SJCRH30 (cell line): Measurements from ENCODE around the gene GPBP1L1. TPM values are rescaled to one million over a fixed set of nuclear protein-coding genes. Genes with fewer than 3 reads are reported as not detected.
"Not testable (repeated sequence)": the region's sequence is repeated elsewhere in the genome, so short reads cannot be mapped to it uniquely, and the experiment has no call there.

Experiments used
- DNase-seq, 2 experiments: peaks; one replicate each; pipeline ENCODE4 v3.0.0-alpha.2; 2015 to 2020
- H3K27ac ChIP-seq: fragments of 250-450 bp; sonication (Bioruptor Pico); 2 replicates; pipeline ENCODE4 v1.5.1; 2020; ENCODE audit warnings: mild to moderate bottlenecking, moderate library complexity
- H3K27me3 ChIP-seq: fragments of 250-450 bp; sonication (Bioruptor Pico); 2 replicates; pipeline ENCODE4 v1.5.1; 2020; ENCODE audit warnings: mild to moderate bottlenecking, moderate library complexity
- H3K36me3 ChIP-seq: fragments of 250-450 bp; sonication (Bioruptor Pico); 2 replicates; pipeline ENCODE4 v1.5.1; 2020; ENCODE audit warnings: mild to moderate bottlenecking, moderate library complexity
- H3K4me1 ChIP-seq: fragments of 250-450 bp; sonication (Bioruptor Pico); 2 replicates; pipeline ENCODE4 v1.5.1; 2020; ENCODE audit warnings: mild to moderate bottlenecking, moderate library complexity
- H3K4me3 ChIP-seq: fragments of 250-450 bp; sonication (Bioruptor Pico); 2 replicates; pipeline ENCODE4 v1.5.1; 2020; ENCODE audit warnings: mild to moderate bottlenecking, moderate library complexity
- H3K9me3 ChIP-seq: fragments of 250-450 bp; sonication (Bioruptor Pico); replicated peaks from 2 replicates; pipeline ENCODE4 v1.5.1; 2020; ENCODE audit warnings: mild to moderate bottlenecking, moderate library complexity
- total RNA-seq: library from RNA; depleted of rRNA; stranded (reverse); fragments of >200 nt; shearing (Covaris generic); gene quantifications from 2 replicates; pipeline ENCODE4 v1.2.3, GENCODE V29; 2014; rRNA removed

GPBP1L1 gene, protein sequence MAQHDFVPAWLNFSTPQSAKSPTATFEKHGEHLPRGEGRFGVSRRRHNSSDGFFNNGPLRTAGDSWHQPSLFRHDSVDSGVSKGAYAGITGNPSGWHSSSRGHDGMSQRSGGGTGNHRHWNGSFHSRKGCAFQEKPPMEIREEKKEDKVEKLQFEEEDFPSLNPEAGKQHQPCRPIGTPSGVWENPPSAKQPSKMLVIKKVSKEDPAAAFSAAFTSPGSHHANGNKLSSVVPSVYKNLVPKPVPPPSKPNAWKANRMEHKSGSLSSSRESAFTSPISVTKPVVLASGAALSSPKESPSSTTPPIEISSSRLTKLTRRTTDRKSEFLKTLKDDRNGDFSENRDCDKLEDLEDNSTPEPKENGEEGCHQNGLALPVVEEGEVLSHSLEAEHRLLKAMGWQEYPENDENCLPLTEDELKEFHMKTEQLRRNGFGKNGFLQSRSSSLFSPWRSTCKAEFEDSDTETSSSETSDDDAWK
- 106 and 119 TPM in 2 replicates for total RNA-seq

DNA sequence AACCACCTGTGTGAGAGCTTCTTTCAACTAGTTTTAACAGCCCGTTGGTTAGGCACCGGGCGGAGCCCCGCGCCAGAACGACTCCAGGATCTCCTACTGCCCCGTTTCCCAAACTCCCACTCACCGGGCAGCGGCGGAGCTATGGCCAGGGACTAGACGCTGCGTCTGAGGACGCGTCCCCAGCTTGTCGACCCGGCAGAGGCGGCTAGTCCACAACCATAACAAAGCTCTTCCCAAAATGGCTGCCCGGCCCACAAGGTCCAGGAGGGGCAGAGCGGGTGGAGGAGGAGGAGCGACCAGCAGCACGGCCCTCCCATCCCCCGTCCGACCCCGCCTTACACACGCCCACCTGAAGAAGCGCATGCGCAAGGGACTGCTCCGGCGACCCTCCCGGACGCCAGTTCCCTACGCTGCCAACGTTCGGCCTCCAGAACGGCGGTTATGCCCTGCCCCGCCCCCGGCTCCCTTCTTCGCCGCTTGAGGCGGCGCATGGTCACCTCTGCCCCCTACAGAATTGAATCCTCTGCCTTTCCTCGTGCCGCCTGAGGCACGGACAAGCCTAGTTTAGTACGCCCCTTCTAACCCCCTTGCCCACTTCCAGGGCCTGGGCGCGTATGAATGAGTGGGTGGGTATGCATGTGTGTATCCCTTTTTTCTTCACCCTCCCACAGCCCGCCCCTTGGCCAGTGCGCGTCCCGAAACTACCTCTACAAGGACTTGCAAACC, at the start of gene GPBP1L1:
GPBP1L1 (minus strand) TSS at position 246 of the 726 bp plus-strand sequence. CDS start 27,446 bp downstream, outside the sequence.
- DNase-seq, result peak; percentile 99
- Histone ChIP-seq H3K9me3 (no peaks in the 10 kb centered on the region), H3K27me3 (no peaks in the 10 kb centered on the region), H3K36me3 (no peaks in the 10 kb centered on the region; the same call in 1 of the 2 replicates), H3K27ac (peak within 1 kb of the TSS; percentile 92), H3K4me1 (peaks cover 3% of the 10 kb centered on the region; the same call in 1 of the 2 replicates), H3K4me3 (peak within 1 kb of the TSS; percentile 88)

DNA sequence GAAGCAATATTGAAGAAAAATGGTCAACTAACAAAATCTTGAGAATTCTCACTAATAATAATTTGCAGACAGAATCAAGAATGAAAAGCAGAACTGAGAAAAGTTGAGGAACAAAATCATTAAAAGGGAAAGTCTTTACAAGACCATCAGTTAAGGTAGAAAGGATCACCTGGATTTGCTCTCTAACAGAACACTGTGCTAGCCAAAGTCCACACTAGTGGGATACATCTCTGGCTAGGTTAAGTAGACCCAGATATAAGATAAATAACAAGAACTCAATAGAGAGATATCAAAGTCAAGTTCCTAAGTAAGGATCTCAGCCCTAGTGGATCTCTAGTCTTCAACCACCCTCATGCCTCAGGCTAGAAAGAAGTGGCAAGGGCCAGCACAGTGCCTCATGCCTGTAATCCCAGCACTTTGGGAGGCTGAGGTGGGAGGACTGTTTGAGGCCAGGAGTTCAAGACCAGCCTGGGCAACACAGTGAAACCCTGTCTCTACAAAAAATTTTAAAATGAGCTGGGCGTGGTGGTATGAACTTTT, 44.5 kb upstream of the GPBP1L1 start:
- H3K9me3 ChIP-seq, result no peaks in the 10 kb centered on the region
- no peaks in the 10 kb centered on the region for H3K4me1 ChIP-seq
- no peak for DNase-seq
- H3K27me3 ChIP-seq, result no peaks in the 10 kb centered on the region
- no peak overlapping the region for H3K4me3 ChIP-seq
- H3K36me3 ChIP-seq, result peaks cover 14% of the 10 kb centered on the region
- H3K27ac ChIP-seq, result no peak overlapping the region

- no peaks in the 10 kb centered on the region for H3K27me3 ChIP-seq
- no peaks in the 10 kb centered on the region for H3K4me1 ChIP-seq
- H3K4me3 ChIP-seq, result no peak overlapping the region
- peaks cover 14% of the 10 kb centered on the region for H3K36me3 ChIP-seq
- H3K9me3 ChIP-seq, result no peaks in the 10 kb centered on the region
- no peak for DNase-seq
- H3K27ac ChIP-seq, result no peak overlapping the region
Measured at GRCh38 chr1:45730075-45730779, 43.9 kb upstream of the GPBP1L1 start.

DNA sequence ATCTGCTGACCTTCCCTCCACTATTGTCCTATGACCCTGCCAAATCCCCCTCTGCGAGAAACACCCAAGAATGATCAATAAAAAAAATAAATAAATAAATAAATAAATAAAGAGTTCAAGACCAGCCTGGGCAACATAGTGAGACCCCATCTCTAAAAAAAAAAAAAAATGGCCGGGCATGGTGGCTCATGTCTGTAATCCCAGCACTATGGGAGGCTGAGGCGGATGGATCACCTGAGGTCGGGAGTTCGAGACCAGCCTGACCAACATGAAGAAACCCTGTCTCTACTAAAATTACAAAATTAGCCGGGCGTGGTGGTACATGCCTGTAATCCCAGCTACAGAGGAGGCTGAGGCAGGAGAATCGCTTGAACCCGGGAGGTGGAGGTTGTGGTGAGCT, 39.7 kb upstream of the GPBP1L1 start:
- not testable (repeated sequence) for H3K4me1 ChIP-seq, H3K9me3 ChIP-seq, DNase-seq, H3K27me3 ChIP-seq, H3K27ac ChIP-seq, H3K4me3 ChIP-seq
- H3K36me3 ChIP-seq, result peaks cover 14% of the 10 kb centered on the region

DNA sequence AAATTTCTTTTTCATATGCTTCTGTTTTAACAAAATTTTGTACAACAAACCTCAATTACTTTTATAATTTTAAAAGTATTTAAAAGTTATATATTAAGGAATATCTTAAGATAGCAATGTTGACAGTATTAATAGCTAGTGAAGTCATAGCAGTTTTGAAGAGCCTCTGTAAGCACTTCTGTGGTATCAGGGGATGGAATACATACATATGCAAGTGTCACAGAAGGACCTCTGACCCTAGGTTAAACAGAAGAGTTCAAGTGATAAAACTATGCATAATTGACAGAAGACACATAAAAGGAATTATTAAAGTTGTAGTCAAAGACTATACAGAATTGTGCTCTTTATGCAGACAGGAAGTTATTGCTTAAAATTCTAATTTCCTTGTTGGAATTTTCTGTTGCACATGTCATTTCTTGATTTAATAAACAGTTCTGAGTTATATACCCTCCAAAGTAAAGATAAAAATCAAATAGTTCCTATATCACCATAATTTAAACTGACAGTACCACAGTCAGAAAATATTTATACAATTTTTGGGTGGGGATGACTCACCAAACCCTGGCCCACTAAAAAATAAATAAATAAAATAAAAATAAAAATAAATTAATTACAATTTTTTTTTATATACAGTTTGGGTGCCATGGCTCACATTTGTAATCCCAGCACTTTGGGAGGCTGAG, 37.1 kb upstream of the GPBP1L1 start:
- H3K4me1 ChIP-seq, result peaks cover 2% of the 10 kb centered on the region; the same call in 1 of the 2 replicates
- H3K27me3 ChIP-seq, result no peaks in the 10 kb centered on the region
- no peak for DNase-seq
- no peak overlapping the region for H3K27ac ChIP-seq
- no peaks in the 10 kb centered on the region for H3K9me3 ChIP-seq
- H3K36me3 ChIP-seq, result peaks cover 5% of the 10 kb centered on the region
- no peak overlapping the region for H3K4me3 ChIP-seq

DNA sequence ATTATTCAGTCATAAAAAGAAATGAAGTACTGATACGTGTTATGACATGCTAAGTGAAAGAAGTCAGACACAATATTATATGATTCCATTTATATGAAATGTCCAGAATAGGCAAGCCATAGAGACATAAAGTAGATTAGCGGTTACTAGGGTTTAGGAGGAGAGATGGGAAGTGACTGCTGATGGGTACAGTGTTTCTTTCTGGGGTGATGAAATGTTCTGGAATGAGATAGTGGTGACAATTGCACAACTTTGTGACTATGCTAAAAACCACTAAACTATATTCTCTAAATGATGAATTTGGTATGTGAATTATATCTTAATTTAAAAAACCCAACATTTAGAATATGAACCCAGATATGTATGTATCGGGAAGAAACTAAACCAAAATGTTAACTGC, 36.5 kb upstream of the GPBP1L1 start:
- DNase-seq, result no peak
- Histone ChIP-seq H3K4me3 (no peak overlapping the region), H3K27ac (no peak overlapping the region), H3K9me3 (no peaks in the 10 kb centered on the region), H3K27me3 (no peaks in the 10 kb centered on the region), H3K4me1 (peaks cover 2% of the 10 kb centered on the region; the same call in 1 of the 2 replicates), H3K36me3 (peaks cover 5% of the 10 kb centered on the region)

GRCh38 chr1:45721207-45721606, 34.9 kb upstream of the GPBP1L1 start:
- H3K4me3 ChIP-seq, result no peak overlapping the region
- no peak overlapping the region for H3K27ac ChIP-seq
- no peaks in the 10 kb centered on the region for H3K9me3 ChIP-seq
- peaks cover 3% of the 10 kb centered on the region for H3K36me3 ChIP-seq
- no peaks in the 10 kb centered on the region for H3K27me3 ChIP-seq
- peak; percentile 15 to 21 for DNase-seq
- peaks cover 2% of the 10 kb centered on the region; the same call in 1 of the 2 replicates for H3K4me1 ChIP-seq

GRCh38 chr1:45718289-45718688, 32.0 kb upstream of the GPBP1L1 start:
- H3K27me3 ChIP-seq, result no peaks in the 10 kb centered on the region
- H3K4me1 ChIP-seq, result peaks cover 2% of the 10 kb centered on the region; the same call in 1 of the 2 replicates
- no peak for DNase-seq
- H3K36me3 ChIP-seq, result peaks cover 5% of the 10 kb centered on the region; the same call in 1 of the 2 replicates
- H3K4me3 ChIP-seq, result no peak overlapping the region
- H3K9me3 ChIP-seq, result no peaks in the 10 kb centered on the region
- H3K27ac ChIP-seq, result no peak overlapping the region

- H3K27ac ChIP-seq, H3K27me3 ChIP-seq, H3K4me1 ChIP-seq, H3K36me3 ChIP-seq, H3K4me3 ChIP-seq, DNase-seq, H3K9me3 ChIP-seq: not testable (repeated sequence)
Measured at GRCh38 chr1:45717386-45717785, 31.1 kb upstream of the GPBP1L1 start.

- Histone ChIP-seq H3K36me3 (peaks cover 7% of the 10 kb centered on the region; the same call in 1 of the 2 replicates), H3K9me3 (no peaks in the 10 kb centered on the region), H3K4me3 (no peak overlapping the region), H3K27me3 (no peaks in the 10 kb centered on the region), H3K4me1 (peaks cover 2% of the 10 kb centered on the region; the same call in 1 of the 2 replicates), H3K27ac (no peak overlapping the region)
- DNase-seq, result no peak
Measured at GRCh38 chr1:45716700-45717099, 30.4 kb upstream of the GPBP1L1 start.

- Histone ChIP-seq H3K4me3 (no peak overlapping the region), H3K9me3 (no peaks in the 10 kb centered on the region), H3K27ac (no peak overlapping the region), H3K27me3 (no peaks in the 10 kb centered on the region), H3K4me1 (no peaks in the 10 kb centered on the region), H3K36me3 (peaks cover 8% of the 10 kb centered on the region; the same call in 1 of the 2 replicates)
- no peak for DNase-seq
Measured at GRCh38 chr1:45713711-45714110, 27.4 kb upstream of the GPBP1L1 start.

DNA sequence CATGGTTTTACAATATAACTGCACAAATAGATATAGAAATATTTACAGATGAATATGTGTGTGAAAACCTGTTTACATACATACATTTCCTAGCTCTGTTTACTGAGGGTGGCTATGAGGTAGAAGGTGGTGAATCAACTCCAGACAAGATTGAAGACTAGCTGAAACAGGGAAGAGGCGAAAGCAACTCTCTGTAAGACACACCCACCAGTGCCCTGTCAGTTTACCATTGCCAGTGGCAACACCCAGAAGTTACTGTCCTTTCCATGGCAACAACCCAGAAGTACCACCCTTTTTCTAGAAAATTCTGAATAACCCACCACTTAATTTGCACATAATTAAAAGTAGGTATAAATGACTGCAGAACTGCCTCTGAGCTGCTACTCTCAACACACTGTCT, 18.3 kb upstream of the GPBP1L1 start:
- Histone ChIP-seq H3K27ac (no peak overlapping the region), H3K9me3 (no peaks in the 10 kb centered on the region; the same call in none of the 2 replicates), H3K36me3 (peaks cover 7% of the 10 kb centered on the region), H3K27me3 (no peaks in the 10 kb centered on the region), H3K4me3 (no peak overlapping the region), H3K4me1 (no peaks in the 10 kb centered on the region)
- DNase-seq, result no peak

DNA sequence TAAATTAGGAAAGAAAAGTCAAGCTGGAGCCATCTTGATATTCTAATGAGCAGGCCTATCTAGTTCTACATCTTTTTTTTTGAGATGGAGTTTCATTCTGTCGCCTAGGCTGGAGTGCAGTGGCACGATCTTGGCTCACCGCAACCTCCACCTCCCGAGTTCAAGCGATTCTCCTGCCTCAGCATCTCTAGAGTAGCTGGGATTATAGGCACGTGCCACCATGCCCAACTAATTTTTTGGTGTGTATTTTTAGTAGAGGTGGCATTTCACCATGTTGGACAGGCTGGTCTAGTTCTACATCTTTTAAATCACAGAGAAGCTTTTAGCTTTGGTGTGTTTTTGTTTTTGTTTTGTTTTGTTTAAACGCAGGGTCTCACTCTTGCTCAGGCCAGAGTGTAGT, 8.5 kb upstream of the GPBP1L1 start:
- H3K36me3 ChIP-seq, result peaks cover 26% of the 10 kb centered on the region
- no peak for DNase-seq
- H3K4me3 ChIP-seq, result no peak overlapping the region

GRCh38 chr1:45693811-45694210, 7.5 kb upstream of the GPBP1L1 start:
- peaks cover 26% of the 10 kb centered on the region for H3K36me3 ChIP-seq
- H3K27ac ChIP-seq, DNase-seq, H3K9me3 ChIP-seq, H3K4me3 ChIP-seq, H3K4me1 ChIP-seq, H3K27me3 ChIP-seq: not testable (repeated sequence)

More for the DNA sequence above, 8.5 kb upstream of the GPBP1L1 start:
- Histone ChIP-seq H3K27ac (no peak overlapping the region), H3K27me3 (no peaks in the 10 kb centered on the region), H3K4me1 (no peaks in the 10 kb centered on the region), H3K9me3 (no peaks in the 10 kb centered on the region)
